H1 (cell line): Measurements from ENCODE around the gene SLC39A11. TPM values are rescaled to one million over a fixed set of nuclear protein-coding genes. Genes with fewer than 3 reads are reported as not detected.

Source experiments
- CTCF ChIA-PET: fragments of 300-600 bp; sonication (Branson Sonifier 250); formaldehyde crosslinking; loops from one replicate; lab custom pipeline; 2021; ENCODE audit not compliant: partially characterized antibody; lab: Charles Lee
- POLR2A ChIA-PET: fragments of 300-600 bp; sonication (Branson Sonifier 250); formaldehyde crosslinking; loops from one replicate; lab custom pipeline; 2021; ENCODE audit warnings: inconsistent platforms; ENCODE audit not compliant: partially characterized antibody; lab: Charles Lee
- DNase-seq, 2 experiments: peaks; one replicate each; pipeline versions ENCODE4 v3.0.0 to v3.0.0-alpha.2; 2010 to 2022; ENCODE audit warnings: low spot score in 2 of 2, low read depth in 1 of 2, mixed read lengths in 1 of 2
- FAIRE-seq: peaks from 2 replicates; lab custom pipeline; 2011; peaks lifted over from hg19 to GRCh38; lab: Jason Lieb, UNC
- H2AFZ ChIP-seq: 2 replicates; pipeline ENCODE4 v1.8.1; 2012; ENCODE audit warnings: low read length, inconsistent platforms
- H2AK5ac ChIP-seq: 2 replicates; pipeline ENCODE4 v1.6.1; 2013; ENCODE audit warnings: low read depth, low read length
- H2BK120ac ChIP-seq: replicated peaks from 2 replicates; pipeline ENCODE3; 2013; ENCODE audit warnings: low read depth, low read length, inconsistent platforms
- H2BK12ac ChIP-seq: 2 replicates; pipeline ENCODE4 v1.6.1; 2013; ENCODE audit warnings: low read depth, low read length
- H2BK15ac ChIP-seq: 2 replicates; pipeline ENCODE4 v1.6.1; 2013; ENCODE audit warnings: low read length
- H2BK20ac ChIP-seq: 2 replicates; pipeline ENCODE4 v1.6.1; 2013; ENCODE audit warnings: low read length
- H2BK5ac ChIP-seq: 2 replicates; pipeline ENCODE4 v1.6.1; 2013; ENCODE audit warnings: low read depth, low read length
- H3K14ac ChIP-seq: 2 replicates; pipeline ENCODE4 v1.6.1; 2013; ENCODE audit warnings: inconsistent platforms; ENCODE audit not compliant: insufficient read length
- H3K18ac ChIP-seq: 2 replicates; pipeline ENCODE4 v1.6.1; 2013; ENCODE audit warnings: low read length; ENCODE audit errors: extremely low read depth
- H3K23ac ChIP-seq: 2 replicates; pipeline ENCODE4 v1.6.1; 2013; ENCODE audit warnings: inconsistent platforms; ENCODE audit not compliant: insufficient read length
- H3K23me2 ChIP-seq: 2 replicates; pipeline ENCODE4 v1.6.1; 2013; ENCODE audit warnings: low read depth, low read length
- H3K27ac ChIP-seq: 2 replicates; pipeline ENCODE4 v1.6.1; 2011; ENCODE audit warnings: low read depth, low read length, inconsistent platforms
- H3K27me3 ChIP-seq, 4 experiments: replicated peaks in 1 of 4; 1 replicate in 1 of 4; 2 replicates in 3 of 4; pipeline versions ENCODE4 v1.6.1 to v1.8.1; 2011 to 2013; ENCODE audit warnings: low read length in 3 of 4, mild to moderate bottlenecking in 3 of 4, inconsistent platforms in 2 of 4, mixed read lengths in 2 of 4, moderate library complexity in 1 of 4; ENCODE audit not compliant: control insufficient read depth in 3 of 4, insufficient read depth in 3 of 4; ENCODE audit errors: extremely low read depth in 1 of 4
- H3K36me3 ChIP-seq, 4 experiments: 2 replicates each; pipeline versions ENCODE4 v1.6.1 to v1.8.1; 2011 to 2013; ENCODE audit warnings: mild to moderate bottlenecking in 4 of 4, low read length in 3 of 4, moderate library complexity in 2 of 4, control low read depth in 1 of 4, inconsistent platforms in 1 of 4; ENCODE audit not compliant: insufficient read depth in 4 of 4, control insufficient read depth in 2 of 4
- H3K4ac ChIP-seq: replicated peaks from 2 replicates; pipeline ENCODE3; 2013; ENCODE audit warnings: low read length, low read depth, mixed read lengths, inconsistent platforms; ENCODE audit not compliant: insufficient read length
- H3K4me1 ChIP-seq, 4 experiments: replicated peaks in 1 of 4; 1 replicate in 1 of 4; 2 replicates in 3 of 4; pipeline versions ENCODE4 v1.6.1 to v1.8.1; 2011 to 2013; ENCODE audit warnings: low read length in 3 of 4, inconsistent platforms in 2 of 4, mixed read lengths in 1 of 4; ENCODE audit not compliant: insufficient read depth in 4 of 4, control insufficient read depth in 3 of 4
- H3K4me2 ChIP-seq, 2 experiments: 2 replicates each; pipeline versions ENCODE4 v1.6.1 to v1.8.1; 2011 to 2013; ENCODE audit warnings: low read depth in 2 of 2, low read length in 2 of 2, control low read depth in 1 of 2, inconsistent platforms in 1 of 2, mild to moderate bottlenecking in 1 of 2; ENCODE audit not compliant: insufficient read depth in 1 of 2
- H3K4me3 ChIP-seq, 4 experiments: fragments of 200-600, 300-600 bp in 1 of 4; sonication (generic), shearing (Covaris generic), sonication (Bioruptor Twin) in 1 of 4; 2 replicates each; pipeline versions ENCODE4 v1.5.1 to v1.8.1; 2011 to 2016; ENCODE audit warnings: low read length in 4 of 4, low read depth in 3 of 4, control low read depth in 2 of 4, inconsistent platforms in 2 of 4, mild to moderate bottlenecking in 2 of 4, mixed read lengths in 1 of 4, moderate library complexity in 1 of 4; ENCODE audit not compliant: insufficient read depth in 2 of 4; ENCODE audit errors: extremely low read depth in 1 of 4
- H3K56ac ChIP-seq: replicated peaks from 2 replicates; pipeline ENCODE3; 2013; ENCODE audit warnings: low read depth, mild to moderate bottlenecking, mixed read lengths, low read length, inconsistent platforms; ENCODE audit not compliant: insufficient read length
- H3K79me1 ChIP-seq: 2 replicates; pipeline ENCODE4 v1.6.1; 2013; ENCODE audit warnings: low read depth, low read length, control low read depth
- H3K79me2 ChIP-seq, 2 experiments: 2 replicates each; pipeline versions ENCODE4 v1.6.1 to v1.8.1; 2012 to 2013; ENCODE audit warnings: low read length in 2 of 2, mild to moderate bottlenecking in 2 of 2, inconsistent platforms in 1 of 2; ENCODE audit not compliant: insufficient read depth in 2 of 2, control insufficient read depth in 1 of 2
- H3K9ac ChIP-seq, 4 experiments: replicated peaks in 1 of 4; 1 replicate in 1 of 4; 2 replicates in 3 of 4; pipeline versions ENCODE4 v1.6.1 to v1.8.1; 2011 to 2013; ENCODE audit warnings: low read depth in 3 of 4, low read length in 3 of 4, control low read depth in 2 of 4, mild to moderate bottlenecking in 2 of 4, moderate library complexity in 2 of 4, inconsistent platforms in 1 of 4; ENCODE audit errors: extremely low read depth in 1 of 4
- H3K9me3 ChIP-seq, 2 experiments: 2 replicates each; pipeline versions ENCODE4 v1.6.1 to v1.8.1; 2012 to 2013; ENCODE audit warnings: mild to moderate bottlenecking in 2 of 2, moderate library complexity in 2 of 2, control low read depth in 1 of 2, inconsistent platforms in 1 of 2, low read depth in 1 of 2, low read length in 1 of 2, mixed read lengths in 1 of 2; ENCODE audit not compliant: insufficient read depth in 2 of 2
- H4K20me1 ChIP-seq, 2 experiments: replicated peaks in 1 of 2; 2 replicates each; pipeline versions ENCODE3 to v1.8.1; 2011 to 2013; ENCODE audit warnings: inconsistent platforms in 2 of 2, low read length in 2 of 2, mild to moderate bottlenecking in 1 of 2; ENCODE audit not compliant: insufficient read depth in 2 of 2, control insufficient read depth in 1 of 2
- H4K5ac ChIP-seq: 2 replicates; pipeline ENCODE4 v1.6.1; 2013; ENCODE audit warnings: low read length, low read depth, mixed read lengths, inconsistent platforms; ENCODE audit not compliant: insufficient read length
- H4K8ac ChIP-seq: 2 replicates; pipeline ENCODE4 v1.8.0; 2013; ENCODE audit warnings: mild to moderate bottlenecking, moderate library complexity, low read length, inconsistent platforms; ENCODE audit not compliant: insufficient read depth; ENCODE audit errors: extremely low read depth
- H4K91ac ChIP-seq: replicated peaks from 2 replicates; pipeline ENCODE3; 2013; ENCODE audit warnings: low read length, mixed read lengths, inconsistent platforms; ENCODE audit not compliant: insufficient read length
- RBBP5 ChIP-seq: IDR thresholded peaks from 2 replicates; pipeline ENCODE4 v1.7.1; 2012; ENCODE audit warnings: low read depth, mild to moderate bottlenecking, inconsistent platforms, low read length, moderate library complexity, borderline replicate concordance
- RNF2 ChIP-seq: fragments of 200-900, 300-1000 bp; sonication (generic); IDR thresholded peaks from 2 replicates; pipeline ENCODE4 v1.7.1; 2016; ENCODE audit warnings: borderline replicate concordance, low read depth, mild to moderate bottlenecking, antibody characterized with exemption, low read length; ENCODE audit not compliant: poor library complexity, severe bottlenecking; ENCODE audit errors: missing control alignments
- SIRT6 ChIP-seq: IDR thresholded peaks from one replicate; pipeline ENCODE4 v1.7.1; 2012; ENCODE audit warnings: low read length, inconsistent platforms
- WGBS, 2 experiments: shearing (Covaris generic) in 1 of 2; methylation state at CpG; one replicate each; pipeline versions ENCODE4 v1.1.6 to v1.1.7; 2013 to 2015; ENCODE audit warnings: low lambda C conversion rate in 2 of 2, mixed read lengths in 2 of 2, inconsistent platforms in 1 of 2, low coverage in 1 of 2, missing lambda C conversion rate in 1 of 2; ENCODE audit not compliant: insufficient replicate concordance in 2 of 2, insufficient coverage in 1 of 2, insufficient read length in 1 of 2; ENCODE audit errors: extremely low coverage in 1 of 2, missing lambda C conversion rate in 1 of 2; 5-methylcytosine and 5-hydroxymethylcytosine counted together
- polyA plus RNA-seq, 7 experiments: library from polyadenylated mRNA; depleted of rRNA in 3 of 7; stranded (reverse) in 5 of 7; unstranded in 2 of 7; fragments of >200 nt in 5 of 7; fragments of 200-250 nt in 2 of 7; gene quantifications; 1 replicate in 5 of 7; 2 replicates in 1 of 7; 4 replicates in 1 of 7; pipeline versions ENCODE4 v1.2.1 to v1.2.3, GENCODE V29; 2011 to 2013; ENCODE audit warnings: missing spikeins in 2 of 7, mixed read lengths in 2 of 7
- total RNA-seq: library from RNA; stranded (reverse); fragmentation: NEBNext Ultra II Directional; extraction: Animal tissue kit (Norgen Biotek cat#: 25700); gene quantifications from 2 replicates; pipeline ENCODE4 v1.2.1, GENCODE V29; 2021

SLC39A11 gene
- total and polyA plus RNA-seq, 2 of the 8 experiments (the other 6 are each of a cell fraction or from before 2014, with no cell fraction given): 12.2 to 19.6 TPM

DNA sequence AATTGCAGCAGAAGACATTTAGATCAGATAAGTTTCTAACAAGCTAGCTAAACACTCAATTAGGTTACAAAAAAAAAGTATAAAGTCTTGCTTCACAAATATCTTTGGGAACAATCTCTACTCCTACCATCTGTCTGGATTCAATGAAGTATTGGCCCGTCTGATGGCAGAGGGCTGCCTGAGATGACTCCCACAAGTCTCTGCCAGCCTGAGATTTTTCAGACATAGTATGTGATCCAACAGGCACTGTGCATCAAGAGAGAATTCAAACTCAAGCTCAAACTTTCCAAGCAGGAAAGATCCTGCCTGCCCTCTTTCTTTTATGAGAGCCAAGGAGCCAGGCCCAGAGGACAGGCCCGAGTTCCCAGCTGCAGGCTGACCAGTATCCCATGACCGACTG lies 22.6 kb downstream of the SLC39A11 start:
- no peak overlapping the region for H2BK5ac ChIP-seq
- no peaks in the 10 kb centered on the region for H3K36me3 ChIP-seq
- ChIA-PET CTCF (interaction anchor here (0.9 to 1.4 kb wide), 3 partner anchors 10 to 344 kb away, joined by 3 to 5 read pairs (median 3); no protein-coding TSS in a partner anchor), POLR2A (no interaction called here)
- H3K23me2 ChIP-seq: no peaks in the 10 kb centered on the region; the same call in 1 of the 2 replicates
- no peaks in the 10 kb centered on the region for H3K4me1 ChIP-seq
- no peak overlapping the region for H3K4me2 ChIP-seq
- no peak overlapping the region for H2AFZ ChIP-seq
- no peak overlapping the region for H2BK15ac ChIP-seq
- H3K4me3 ChIP-seq: no peak overlapping the region
- no peak overlapping the region for H3K23ac ChIP-seq
- H4K8ac ChIP-seq: no peak overlapping the region
- H2BK20ac ChIP-seq: no peak overlapping the region
- H3K56ac ChIP-seq: no peak overlapping the region
- no peak overlapping the region for H4K5ac ChIP-seq
- no peak for FAIRE-seq
- no peak overlapping the region for H3K27ac ChIP-seq
- WGBS, 2 experiments: 90% methylated on average over 3 of the region's 3 CpGs; no CpG with 5 or more reads in 1 of the 2 experiments
- no peak overlapping the region for H3K14ac ChIP-seq
- H3K4ac ChIP-seq: no peak overlapping the region
- no peak overlapping the region for H4K91ac ChIP-seq
- no peak overlapping the region for H3K9ac ChIP-seq
- H3K27me3 ChIP-seq: no peaks in the 10 kb centered on the region
- DNase-seq: no peak
- no peak overlapping the region for H2BK120ac ChIP-seq
- H3K79me1 ChIP-seq: no peaks in the 10 kb centered on the region
- H2BK12ac ChIP-seq: no peak overlapping the region
- H3K79me2 ChIP-seq: no peaks in the 10 kb centered on the region
- H3K9me3 ChIP-seq: 0 out of 4 replicates have a peak, but pooled peaks cover 0 to 2% of the 10 kb centered on the region in 2 experiments
- no peaks in the 10 kb centered on the region for H4K20me1 ChIP-seq
- no peak overlapping the region for H3K18ac ChIP-seq
- TF ChIP-seq RBBP5 (no peak), SIRT6 (no peak), RNF2 (no peak)
- TF ChIP-seq, all 59 proteins: peak for 0
- H2AK5ac ChIP-seq: no peak overlapping the region
